GM21717 (cell line): ENCODE measurements around the gene CFAP57.

Source experiments
- ATAC-seq: cut with Tn5 transposase; IDR thresholded peaks from one replicate; pipeline ENCODE4 v1.9.1; 2021; ENCODE audit warnings: mild to moderate bottlenecking, moderate library complexity; ENCODE audit not compliant: unreplicated experiment

CFAP57 gene

GRCh38 chr1:43222879-43223278 is 50.7 kb downstream of the CFAP57 start:
- ATAC-seq, result no peak

GRCh38 chr1:43225168-43225567 is 53.0 kb downstream of the CFAP57 start:
- ATAC-seq, result no peak

GRCh38 chr1:43227143-43227764 is 55.1 kb downstream of the CFAP57 start:
- no peak for ATAC-seq

DNA sequence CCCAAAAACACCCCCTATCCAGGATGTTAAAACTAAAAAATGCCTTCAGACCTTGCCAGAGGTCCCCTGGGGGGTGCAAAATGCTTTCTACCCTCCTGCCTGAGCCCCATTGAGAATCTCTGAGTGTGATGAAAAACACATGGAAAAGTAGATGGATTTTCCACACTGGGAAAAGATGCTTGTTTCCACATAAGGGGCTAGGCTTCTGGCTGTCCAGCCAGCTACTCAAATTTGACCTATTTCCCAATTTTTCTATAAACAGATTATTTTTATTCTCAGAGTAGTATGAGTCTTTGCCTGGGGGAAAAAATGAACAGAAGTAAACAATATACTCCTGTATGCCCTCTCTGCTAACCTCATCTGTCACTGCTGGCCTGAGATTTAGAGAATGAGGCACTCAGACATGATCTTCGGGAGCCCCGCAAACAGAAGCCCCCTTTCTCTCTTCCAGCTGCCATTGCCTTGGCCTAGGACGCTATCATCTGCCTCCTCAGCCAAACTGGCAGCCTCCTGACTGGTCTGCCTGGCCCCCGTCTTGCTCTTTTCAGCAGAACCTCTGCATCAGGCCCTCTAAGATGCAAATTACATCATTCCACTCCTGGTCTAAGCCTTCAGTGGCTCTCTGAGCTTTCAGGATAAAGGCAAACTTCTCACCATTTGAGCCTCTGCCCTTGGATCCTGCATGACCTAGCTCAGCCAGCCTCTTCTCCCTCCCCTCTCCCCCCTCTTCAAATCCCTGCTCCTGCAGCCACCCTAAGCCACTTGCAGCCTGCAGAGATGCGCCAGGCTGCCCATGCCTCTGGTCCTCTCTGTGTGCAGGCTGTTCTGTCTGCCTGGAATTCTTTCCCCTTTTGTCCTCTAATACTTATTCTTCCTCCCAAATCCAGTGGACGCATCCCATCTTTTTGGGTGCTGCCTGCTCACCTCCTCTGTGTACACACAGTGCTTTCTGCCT is 58.0 kb downstream of the CFAP57 start:
- ATAC-seq, result no peak

GRCh38 chr1:43232074-43232473 is 59.9 kb downstream of the CFAP57 start:
- ATAC-seq, result no peak

- ATAC-seq, result no peak
These were observed 60.4 kb downstream of the CFAP57 start for GRCh38 chr1:43232482-43232881.

DNA sequence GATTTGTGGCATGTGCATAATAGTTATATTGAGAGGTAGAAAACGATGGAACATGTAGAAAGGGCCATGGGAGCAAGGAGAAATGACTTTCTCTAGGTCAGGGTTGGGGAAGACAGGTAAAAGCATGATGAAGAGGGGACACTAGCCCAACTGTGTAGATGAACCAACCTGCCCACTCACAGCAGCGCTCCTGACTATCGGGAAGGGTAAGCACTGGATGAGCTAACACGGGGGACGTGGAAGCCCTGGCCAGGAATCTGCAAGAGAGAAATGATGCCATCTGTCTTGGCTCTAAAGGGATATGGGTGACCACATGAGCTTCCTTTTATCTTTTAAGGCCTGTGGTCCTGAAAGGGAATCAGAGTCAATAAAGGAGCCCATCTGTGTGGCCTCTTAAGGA is 61.5 kb downstream of the CFAP57 start:
- no peak for ATAC-seq

- no peak for ATAC-seq
These were observed 62.1 kb downstream of the CFAP57 start for GRCh38 chr1:43234267-43234666.

DNA sequence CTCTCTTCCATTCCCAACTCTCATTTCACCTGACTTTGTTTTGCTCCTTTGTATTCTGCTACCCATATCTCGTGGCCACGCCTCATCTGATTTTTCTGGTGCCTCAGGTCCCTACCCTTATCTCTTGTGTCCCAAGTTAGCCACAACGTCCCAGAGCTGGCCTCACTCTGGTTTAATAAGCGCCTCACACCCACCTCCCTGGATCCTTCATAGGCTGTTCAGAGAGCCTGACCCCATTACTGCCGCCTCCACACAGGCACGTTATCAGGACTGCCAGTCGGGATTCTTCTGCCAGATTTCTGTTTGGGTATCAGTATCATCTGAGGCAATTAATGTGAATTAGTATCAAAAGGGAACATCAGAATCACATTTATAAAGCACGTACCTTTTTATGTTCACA is 62.9 kb downstream of the CFAP57 start:
- ATAC-seq, result no peak

- no peak for ATAC-seq
These were observed 63.5 kb downstream of the CFAP57 start for GRCh38 chr1:43235451-43236121.

GRCh38 chr1:43237121-43237520 is 65.0 kb downstream of the CFAP57 start:
- no peak for ATAC-seq

DNA sequence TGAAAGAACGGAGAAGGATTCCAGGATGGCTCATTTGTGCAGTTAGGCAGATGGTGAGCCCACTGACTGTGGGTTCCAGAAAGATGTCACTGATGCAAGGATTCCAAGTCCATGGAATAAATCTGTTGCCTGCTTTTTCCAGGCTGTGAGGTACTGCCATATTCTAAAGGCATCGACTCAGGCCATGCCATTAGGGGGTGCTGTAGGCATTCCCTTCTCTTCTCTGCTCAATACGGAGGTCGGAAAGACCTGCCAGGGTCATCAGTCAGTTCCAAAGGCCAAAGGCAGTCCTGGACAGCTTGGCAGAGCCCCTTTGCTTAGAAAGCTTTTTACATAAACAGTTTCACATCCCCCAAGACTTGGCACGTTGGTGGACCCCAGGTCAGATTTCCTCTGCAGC is 66.0 kb downstream of the CFAP57 start:
- no peak for ATAC-seq

DNA sequence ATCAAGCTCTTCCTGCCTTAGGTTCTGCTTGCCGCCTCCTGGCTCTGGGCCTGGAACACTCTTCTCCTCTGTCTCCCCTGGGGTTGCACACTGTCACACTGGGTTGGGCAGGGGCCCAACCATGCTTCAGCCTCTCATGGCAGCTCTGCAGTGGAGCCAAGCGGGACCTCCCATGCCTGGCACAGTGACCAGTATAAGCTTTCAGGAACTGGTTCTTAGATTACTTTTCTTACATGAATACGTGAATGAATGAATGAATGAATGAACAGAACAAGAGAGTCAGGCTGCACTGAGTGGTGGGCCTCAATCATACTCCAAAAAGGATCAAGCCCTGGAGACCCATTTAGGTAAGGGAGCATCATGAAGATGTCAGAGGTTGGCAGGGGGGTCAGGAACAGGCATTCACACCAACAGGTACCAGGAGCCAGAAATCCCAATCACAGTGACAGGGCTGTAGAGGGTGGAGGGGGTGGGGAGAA is 66.9 kb downstream of the CFAP57 start:
- ATAC-seq, result peak; percentile 12

- peak; percentile 59 for ATAC-seq
These were observed 67.4 kb downstream of the CFAP57 start for GRCh38 chr1:43239484-43239883.

DNA sequence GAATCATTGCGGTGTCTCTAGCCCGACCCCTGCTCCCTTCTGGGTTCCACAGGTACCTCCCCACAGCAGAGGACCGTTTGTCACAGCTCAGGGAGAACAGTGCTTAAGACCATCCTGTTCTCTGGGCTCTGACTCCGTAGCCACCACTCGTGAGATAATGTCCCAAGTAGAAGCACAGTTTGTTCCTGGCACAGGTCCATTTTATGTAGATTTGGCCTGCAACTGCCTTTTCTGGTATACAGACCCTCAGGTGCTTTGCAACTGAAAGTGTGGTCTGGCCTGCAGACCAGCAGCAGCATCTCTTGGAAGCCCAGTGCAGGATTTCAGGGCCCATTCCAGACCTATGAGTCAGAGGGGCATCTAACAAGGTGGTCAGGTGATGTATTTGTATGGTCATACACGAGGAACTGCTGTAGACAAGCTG is 69.3 kb downstream of the CFAP57 start:
- no peak for ATAC-seq

GRCh38 chr1:43243299-43243698 is 71.2 kb downstream of the CFAP57 start:
- ATAC-seq, result no peak

DNA sequence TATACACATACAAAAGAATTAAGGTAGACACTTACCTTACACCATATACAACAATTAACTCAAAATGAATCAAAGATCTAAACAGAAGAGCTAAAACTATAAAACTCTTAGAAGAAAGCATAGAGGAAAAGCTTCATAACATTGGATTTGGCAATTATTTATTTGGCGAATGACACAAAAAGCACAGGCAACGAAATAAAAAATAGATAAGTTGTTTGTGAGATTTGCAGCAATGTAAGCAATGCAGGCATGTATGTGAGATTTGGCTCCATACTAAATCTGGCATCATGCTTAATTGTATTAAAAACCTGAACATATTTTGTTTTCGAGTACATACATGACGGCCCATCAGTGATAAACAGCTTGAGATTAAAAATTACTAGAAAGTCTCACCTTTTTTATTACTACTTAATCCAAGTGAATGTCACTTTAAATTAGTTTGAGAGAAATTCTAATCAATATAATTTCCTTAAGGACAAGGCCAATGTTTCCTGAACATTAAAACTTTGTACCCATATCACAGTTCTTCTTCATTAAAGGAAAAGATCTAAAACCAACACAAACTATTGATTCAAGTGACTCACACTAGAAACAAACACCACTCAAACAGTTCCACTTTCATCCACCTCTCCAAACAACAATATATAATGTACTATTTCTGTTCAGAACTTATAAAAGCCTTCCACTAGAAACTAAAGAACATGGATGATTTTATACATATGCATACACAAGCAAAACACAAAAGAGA is 74.5 kb downstream of the CFAP57 start:
- ATAC-seq, result no peak

DNA sequence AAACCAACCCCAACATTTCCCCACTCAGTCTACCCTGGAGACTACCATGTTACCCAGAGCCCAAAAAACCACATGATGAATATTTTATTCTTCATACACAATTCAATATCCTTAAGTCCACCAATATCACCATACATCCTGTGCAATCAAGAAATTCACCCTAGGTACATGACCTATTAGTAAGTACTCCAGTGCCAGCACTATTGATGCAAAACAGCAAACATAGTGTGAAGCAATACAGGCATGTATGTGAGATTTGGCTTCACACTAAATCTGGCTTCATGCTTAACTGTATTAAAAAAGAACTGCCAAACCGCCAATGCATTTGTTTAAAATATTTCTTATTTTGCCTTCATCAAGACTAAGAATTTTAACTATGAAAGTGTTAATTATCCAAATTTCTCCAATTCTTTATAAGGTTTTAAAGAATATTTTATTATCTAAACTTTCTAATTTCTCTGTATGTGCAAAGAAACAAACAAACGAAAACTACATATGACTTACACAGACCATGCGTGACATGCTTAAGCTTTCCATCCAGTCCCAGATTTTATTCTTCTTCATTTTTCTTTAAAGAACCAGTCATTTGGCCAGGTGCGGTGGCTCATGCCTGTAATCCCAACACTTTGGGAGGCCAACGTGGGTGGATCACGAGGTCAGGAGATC is 75.3 kb downstream of the CFAP57 start:
- no peak for ATAC-seq

DNA sequence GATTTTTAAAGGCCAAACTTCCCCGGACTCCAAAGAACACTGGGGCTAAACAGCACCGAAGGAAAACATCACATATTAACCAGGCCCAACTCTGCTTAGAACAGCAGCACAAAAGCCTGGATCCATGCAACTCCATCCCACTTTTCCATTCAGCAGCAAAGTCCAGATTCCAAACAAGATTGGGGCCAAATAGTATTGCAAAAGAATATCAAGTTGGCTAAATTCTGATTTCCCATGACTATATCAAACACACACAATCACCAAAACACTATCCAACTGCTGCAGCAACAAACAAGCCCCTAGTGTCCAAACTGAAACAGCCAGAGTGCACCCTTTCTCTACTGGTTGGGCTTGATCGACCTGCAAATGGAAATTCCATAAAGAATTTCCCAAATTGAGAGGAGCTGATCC is 78.2 kb downstream of the CFAP57 start:
- no peak for ATAC-seq

DNA sequence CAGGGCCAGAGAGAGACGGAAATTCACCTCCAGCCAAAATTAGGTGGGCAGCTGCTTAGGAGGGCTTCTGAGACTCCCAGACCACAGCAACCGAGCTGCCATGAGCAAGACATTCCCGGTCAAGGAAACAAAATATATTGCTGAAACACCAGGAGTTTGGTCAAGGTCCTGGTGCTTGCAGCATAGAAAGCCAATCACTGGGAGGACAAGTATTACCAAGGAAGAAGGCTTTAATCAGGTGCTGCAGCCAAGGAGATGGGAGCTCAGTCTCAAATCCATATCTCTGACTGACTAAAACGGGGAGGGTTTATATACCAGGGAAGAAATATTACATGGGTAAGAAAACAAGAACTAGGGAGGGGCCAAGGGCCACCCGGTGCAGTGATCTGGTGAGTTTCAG is 78.9 kb downstream of the CFAP57 start:
- ATAC-seq, result no peak
